ENCODE results near the gene ACSL5. TPM values are rescaled to one million over a fixed set of nuclear protein-coding genes. Genes with fewer than 3 reads are reported as not detected.

Gene ACSL5
- total RNA-seq, 1 donor from 2014 or later: 9.3 TPM

- Histone ChIP-seq H3K4me1 (peaks cover 10 to 26% of the 10 kb centered on the region in 2 donors), H3K9me3 (no peaks in the 10 kb centered on the region), H3K27me3 (no peaks in the 10 kb centered on the region), H3K27ac (peak overlapping the region; percentile 58 to 69), H3K4me3 (no peak overlapping the region), H3K36me3 (no peaks in the 10 kb centered on the region)
- intact Hi-C loops (cut with DNase I): loop anchor here (5.0 kb wide), 2 partner anchors 178 to 1438 kb away; partner anchors contain the start of gene GPAM
- DNase-seq (ENCODE audit: low spot score in 2 of 2): peak in 1 of 2 donors; percentile 71
- TF ChIP-seq, protein P1, sequence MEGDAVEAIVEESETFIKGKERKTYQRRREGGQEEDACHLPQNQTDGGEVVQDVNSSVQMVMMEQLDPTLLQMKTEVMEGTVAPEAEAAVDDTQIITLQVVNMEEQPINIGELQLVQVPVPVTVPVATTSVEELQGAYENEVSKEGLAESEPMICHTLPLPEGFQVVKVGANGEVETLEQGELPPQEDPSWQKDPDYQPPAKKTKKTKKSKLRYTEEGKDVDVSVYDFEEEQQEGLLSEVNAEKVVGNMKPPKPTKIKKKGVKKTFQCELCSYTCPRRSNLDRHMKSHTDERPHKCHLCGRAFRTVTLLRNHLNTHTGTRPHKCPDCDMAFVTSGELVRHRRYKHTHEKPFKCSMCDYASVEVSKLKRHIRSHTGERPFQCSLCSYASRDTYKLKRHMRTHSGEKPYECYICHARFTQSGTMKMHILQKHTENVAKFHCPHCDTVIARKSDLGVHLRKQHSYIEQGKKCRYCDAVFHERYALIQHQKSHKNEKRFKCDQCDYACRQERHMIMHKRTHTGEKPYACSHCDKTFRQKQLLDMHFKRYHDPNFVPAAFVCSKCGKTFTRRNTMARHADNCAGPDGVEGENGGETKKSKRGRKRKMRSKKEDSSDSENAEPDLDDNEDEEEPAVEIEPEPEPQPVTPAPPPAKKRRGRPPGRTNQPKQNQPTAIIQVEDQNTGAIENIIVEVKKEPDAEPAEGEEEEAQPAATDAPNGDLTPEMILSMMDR (IDR thresholded peaks at IDR 0.05): no peak
Observed at GRCh38 chr10:112360308-112361270, 13.3 kb upstream of the ACSL5 start.

- no peaks in the 10 kb centered on the region for H3K9me3 ChIP-seq
- DNase-seq (ENCODE audit: low spot score in 2 of 2): peak in 1 of 2 donors; percentile 87
- TF ChIP-seq, protein P1 (IDR thresholded peaks at IDR 0.05): no peak
- peak overlapping the region; percentile 58 to 69 for H3K27ac ChIP-seq
- no peaks in the 10 kb centered on the region for H3K36me3 ChIP-seq
- peaks cover 10 to 26% of the 10 kb centered on the region in 2 donors for H3K4me1 ChIP-seq
- no peaks in the 10 kb centered on the region for H3K27me3 ChIP-seq
- no peak overlapping the region for H3K4me3 ChIP-seq
- intact Hi-C loops (cut with DNase I): loop anchor here (5.0 kb wide), 2 partner anchors 180 to 1440 kb away; partner anchors contain the start of gene GPAM
Observed at GRCh38 chr10:112361951-112362751, 11.8 kb upstream of the ACSL5 start.

DNA sequence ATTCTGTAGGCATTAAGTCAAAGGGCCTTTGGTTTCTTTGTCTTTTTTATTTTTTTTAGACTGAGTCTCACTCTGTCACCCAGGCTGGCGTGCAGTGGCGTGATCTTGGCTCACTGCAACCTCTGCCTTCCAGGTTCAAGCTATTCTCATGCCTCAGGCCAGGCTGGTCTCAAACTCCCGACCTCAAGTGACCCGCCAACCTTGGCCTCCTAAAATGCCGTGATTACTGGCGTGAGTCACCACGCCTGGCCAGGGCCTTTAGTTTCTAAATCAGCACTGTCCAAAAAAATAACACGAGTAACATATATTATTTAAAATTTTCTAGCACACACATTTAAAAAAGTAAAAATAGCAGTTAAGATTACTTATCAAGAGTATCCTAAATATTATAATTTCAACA, 11.1 kb upstream of the ACSL5 start:
- Histone ChIP-seq H3K4me3 (no peak overlapping the region), H3K36me3 (no peaks in the 10 kb centered on the region), H3K4me1 (peaks cover 10 to 26% of the 10 kb centered on the region in 2 donors), H3K27me3 (no peaks in the 10 kb centered on the region), H3K27ac (peak overlapping the region; percentile 58 to 69), H3K9me3 (no peaks in the 10 kb centered on the region)
- intact Hi-C loops (cut with DNase I): loop anchor here (5.0 kb wide), 2 partner anchors 181 to 1441 kb away; partner anchors contain the start of gene GPAM
- DNase-seq (ENCODE audit: low spot score in 2 of 2): peak in 1 of 2 donors; percentile 87
- TF ChIP-seq, protein P1 (IDR thresholded peaks at IDR 0.05): no peak

DNA sequence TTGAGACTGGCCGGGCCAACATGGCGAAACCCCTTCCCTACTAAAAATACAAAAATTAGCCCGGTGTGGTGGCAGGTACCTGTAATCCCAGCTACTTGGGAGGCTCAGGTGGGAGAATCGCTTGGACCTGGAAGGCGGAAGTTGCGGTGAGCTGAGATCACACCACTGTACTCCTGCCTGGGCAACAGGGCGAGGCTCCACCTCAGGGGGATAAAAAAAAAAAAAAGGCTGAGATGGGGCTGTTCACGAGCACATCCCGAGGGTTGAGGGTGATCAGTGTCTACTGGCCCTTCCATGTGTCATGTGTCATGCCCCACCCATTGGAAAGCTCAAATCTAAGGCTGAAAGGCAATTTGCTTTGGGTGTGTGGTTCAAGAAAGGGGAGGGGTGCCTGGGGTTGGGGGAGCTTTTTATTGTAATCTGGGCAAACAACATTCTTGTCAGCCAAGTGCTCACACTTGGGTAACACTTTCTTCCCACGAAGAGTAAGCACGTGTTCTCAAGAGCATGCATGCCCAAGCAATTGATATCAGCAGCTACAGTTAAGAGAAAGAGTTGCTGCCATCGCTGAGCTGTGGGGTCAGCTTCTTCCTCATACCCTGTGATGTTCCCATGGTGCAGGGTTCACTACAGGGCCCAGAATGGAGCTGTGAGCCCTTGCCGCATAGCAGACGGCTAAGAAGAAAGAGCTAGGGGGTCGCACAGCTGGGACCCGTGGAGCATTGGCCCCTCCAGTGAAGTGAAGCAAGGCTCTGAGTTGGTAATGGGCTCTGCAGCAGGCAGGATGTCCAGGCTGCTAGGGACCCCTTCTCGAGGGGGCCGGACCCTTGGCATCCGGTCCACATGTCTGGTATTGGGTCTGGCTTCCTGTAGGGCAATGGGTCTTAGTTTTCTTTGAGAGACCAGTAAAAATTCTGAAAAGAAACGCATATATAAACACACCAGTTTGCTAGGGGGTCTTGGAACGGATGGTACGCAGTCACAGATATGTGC, 9.9 kb upstream of the ACSL5 start:
- TF ChIP-seq, protein P1 (IDR thresholded peaks at IDR 0.05): no peak
- H3K9me3 ChIP-seq: no peaks in the 10 kb centered on the region
- H3K36me3 ChIP-seq: no peaks in the 10 kb centered on the region
- H3K27me3 ChIP-seq: no peaks in the 10 kb centered on the region
- peak in 1 of 2 donors; percentile 43 for DNase-seq (ENCODE audit: low spot score in 2 of 2)
- no peak overlapping the region for H3K4me3 ChIP-seq
- H3K4me1 ChIP-seq: peaks cover 10 to 26% of the 10 kb centered on the region in 2 donors
- peak overlapping the region; percentile 58 to 69 for H3K27ac ChIP-seq
- intact Hi-C loops (cut with DNase I): loop anchor here (5.0 kb wide), 2 partner anchors 182 to 1442 kb away; partner anchors contain the start of gene GPAM
